ENCODE measurements around the gene MPND.

MPND gene

DNA sequence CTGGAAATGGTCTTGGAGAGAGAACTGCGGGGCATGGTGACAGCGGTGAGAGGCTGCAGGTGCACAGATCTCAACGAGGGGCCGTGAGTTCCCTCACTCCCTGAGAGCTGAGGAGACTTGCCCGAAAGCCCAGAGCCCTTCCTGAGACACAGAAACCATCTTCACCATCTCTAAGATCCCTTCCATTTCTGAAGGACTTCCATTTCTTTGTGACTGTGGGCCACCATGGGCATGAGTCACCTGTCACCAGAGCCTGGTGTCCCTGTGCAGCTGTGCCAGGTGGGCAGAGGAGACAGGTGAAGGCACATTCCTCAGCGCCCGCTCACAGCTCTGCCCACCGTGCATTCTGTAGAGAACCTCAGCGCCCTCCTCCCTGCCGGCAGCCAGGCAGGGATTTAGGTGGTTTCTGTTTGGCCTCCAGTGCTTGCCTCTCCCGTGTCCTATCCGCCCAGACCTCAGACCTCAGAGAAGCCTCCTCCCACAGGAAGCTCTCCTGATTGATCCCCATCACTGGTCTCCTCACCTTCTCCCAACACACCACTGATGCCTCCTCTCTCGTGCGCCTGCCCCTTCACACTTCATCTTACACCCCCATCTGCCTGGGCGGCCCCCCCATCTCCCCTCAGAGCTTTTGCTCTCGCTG, 32.8 kb downstream of the MPND start (continued):
- TF ChIP-seq, protein P1, sequence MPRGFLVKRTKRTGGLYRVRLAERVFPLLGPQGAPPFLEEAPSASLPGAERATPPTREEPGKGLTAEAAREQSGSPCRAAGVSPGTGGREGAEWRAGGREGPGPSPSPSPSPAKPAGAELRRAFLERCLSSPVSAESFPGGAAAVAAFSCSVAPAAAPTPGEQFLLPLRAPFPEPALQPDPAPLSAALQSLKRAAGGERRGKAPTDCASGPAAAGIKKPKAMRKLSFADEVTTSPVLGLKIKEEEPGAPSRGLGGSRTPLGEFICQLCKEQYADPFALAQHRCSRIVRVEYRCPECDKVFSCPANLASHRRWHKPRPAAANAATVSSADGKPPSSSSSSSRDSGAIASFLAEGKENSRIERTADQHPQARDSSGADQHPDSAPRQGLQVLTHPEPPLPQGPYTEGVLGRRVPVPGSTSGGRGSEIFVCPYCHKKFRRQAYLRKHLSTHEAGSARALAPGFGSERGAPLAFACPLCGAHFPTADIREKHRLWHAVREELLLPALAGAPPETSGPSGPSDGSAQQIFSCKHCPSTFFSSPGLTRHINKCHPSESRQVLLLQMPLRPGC (tag by site-specific recombination; IDR thresholded peaks at IDR 0.05), result no peak
- TF ChIP-seq ZNF501 (tag by site-specific recombination; IDR thresholded peaks at IDR 0.05) (no peak), ZNF768 (tag by site-specific recombination; IDR thresholded peaks at IDR 0.05) (no peak), SP7 (tag by site-specific recombination; IDR thresholded peaks at IDR 0.05) (0 out of 2 replicates have a peak, but pooled peaks have one; percentile 1)

DNA sequence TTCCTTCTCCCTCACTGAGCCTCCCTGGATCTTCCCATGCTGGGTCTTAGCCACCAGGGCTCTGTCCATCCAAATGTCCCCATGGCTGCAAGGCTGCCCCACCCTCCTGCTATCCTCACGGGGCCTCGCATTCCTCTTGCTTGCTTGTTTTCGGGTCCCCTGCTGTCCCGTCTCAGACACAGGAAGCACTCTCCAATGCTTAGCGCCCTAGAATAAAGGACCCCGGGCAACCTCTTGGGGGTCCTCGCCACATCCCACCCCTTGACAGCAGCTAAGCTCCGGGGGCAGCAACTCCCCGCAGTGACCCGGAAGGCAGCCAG, 33.3 kb downstream of the MPND start:
- CTCF ChIA-PET, result interaction anchor here (0.6 to 5.5 kb wide), 15 partner anchors 10 to 260 kb away, joined by 3 to 40 read pairs (median 5); partner anchors contain the start of genes CHAF1A and SH3GL1
- Histone ChIP-seq H3K9me3 (ENCODE audit: control insufficient read depth, insufficient read depth, low read depth, low read length) (no peaks in the 10 kb centered on the region), H3K4me1 (ENCODE audit: control insufficient read depth, insufficient read depth, low read length) (peaks cover 9% of the 10 kb centered on the region), H3K36me3 (ENCODE audit: control insufficient read depth in 2 of 2, insufficient read depth in 1 of 2, low read length in 2 of 2) (peaks cover 0 to 3% of the 10 kb centered on the region in 2 experiments; a peak in 1 of 3 replicates), H3K4me3 (ENCODE audit: low read depth, low read length) (no peak overlapping the region), H3K27ac (ENCODE audit: extremely low read depth, low read depth, low read length) (no peak overlapping the region)
- POLR2A ChIA-PET, result interaction anchor here (0.6 to 3.8 kb wide), 5 partner anchors 13 to 26 kb away, joined by 3 to 19 read pairs (median 6); partner anchors contain the start of genes CHAF1A and SH3GL1
- TF ChIP-seq ZFHX2 (tag by site-specific recombination; conservative IDR thresholded peaks at IDR 0.05), result no peak
- no peak for TF ChIP-seq ZNF558 (tag by site-specific recombination; IDR thresholded peaks at IDR 0.05)
- TF ChIP-seq ZNF416 (tag by site-specific recombination; IDR thresholded peaks at IDR 0.05), result no peak
- 0 out of 2 replicates have a peak, but pooled peaks have one; percentile 36 for TF ChIP-seq ZNF341 (tag by site-specific recombination; IDR thresholded peaks at IDR 0.05; ENCODE audit: low read depth)
- no peak for TF ChIP-seq ZNF600 (tag by site-specific recombination; IDR thresholded peaks at IDR 0.05)
- TF ChIP-seq ZIC2 (tag by site-specific recombination; IDR thresholded peaks at IDR 0.05), result peak; percentile 32; the same call in 1 of the 2 replicates

DNA sequence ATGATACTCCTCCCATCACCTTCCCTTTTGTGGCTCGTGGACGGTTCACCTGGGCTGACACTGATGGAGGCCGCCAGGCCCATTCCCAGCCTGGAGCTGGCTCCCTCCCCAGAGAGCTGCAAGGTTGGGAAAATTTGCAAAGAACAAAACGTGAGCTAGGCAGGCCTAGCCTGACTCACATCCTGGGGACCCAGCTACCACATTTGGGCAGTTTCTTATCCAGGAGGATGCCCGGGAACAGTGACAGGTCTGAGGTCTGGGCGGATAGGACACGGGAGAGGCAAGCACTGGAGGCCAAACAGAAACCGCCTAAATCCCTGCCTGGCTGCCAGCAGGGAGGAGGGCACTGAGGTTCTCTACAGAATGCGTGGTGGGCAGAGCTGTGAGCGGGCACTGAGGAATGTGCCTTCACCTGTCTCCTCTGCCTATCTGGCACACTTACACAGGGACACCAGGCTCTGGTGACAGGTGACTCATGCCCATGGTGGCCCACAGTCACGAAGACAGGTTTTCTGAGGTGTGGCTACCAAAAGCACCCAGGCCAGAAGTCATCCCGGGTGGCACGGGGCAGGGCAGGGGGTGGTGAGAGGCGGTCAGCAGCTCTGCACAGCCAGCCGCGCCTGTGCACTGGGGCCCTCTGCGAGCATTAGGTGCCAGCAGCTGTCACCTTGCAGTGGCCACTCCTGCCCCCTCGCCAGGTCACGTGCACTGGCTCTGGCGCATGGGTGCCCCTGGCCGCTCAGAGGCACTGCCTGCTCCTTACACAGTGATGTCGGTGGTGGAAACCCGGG, 33.8 kb downstream of the MPND start:
- H3K36me3 ChIP-seq (ENCODE audit: control insufficient read depth in 2 of 2, insufficient read depth in 1 of 2, low read length in 2 of 2), result peaks cover 0 to 3% of the 10 kb centered on the region in 2 experiments; a peak in 1 of 3 replicates
- H3K27ac ChIP-seq (ENCODE audit: extremely low read depth, low read depth, low read length), result no peak overlapping the region
- peaks cover 9% of the 10 kb centered on the region for H3K4me1 ChIP-seq (ENCODE audit: control insufficient read depth, insufficient read depth, low read length)
- ChIA-PET CTCF (interaction anchor here (0.6 to 5.5 kb wide), 12 partner anchors 9 to 259 kb away, joined by 3 to 40 read pairs (median 5); partner anchors contain the start of genes CHAF1A and SH3GL1), POLR2A (interaction anchor here (0.6 to 3.8 kb wide), 5 partner anchors 13 to 25 kb away, joined by 3 to 19 read pairs (median 6); partner anchors contain the start of genes CHAF1A and SH3GL1)
- no peak overlapping the region for H3K4me3 ChIP-seq (ENCODE audit: low read depth, low read length)
- H3K9me3 ChIP-seq (ENCODE audit: control insufficient read depth, insufficient read depth, low read depth, low read length), result no peaks in the 10 kb centered on the region
- TF ChIP-seq, protein P2, sequence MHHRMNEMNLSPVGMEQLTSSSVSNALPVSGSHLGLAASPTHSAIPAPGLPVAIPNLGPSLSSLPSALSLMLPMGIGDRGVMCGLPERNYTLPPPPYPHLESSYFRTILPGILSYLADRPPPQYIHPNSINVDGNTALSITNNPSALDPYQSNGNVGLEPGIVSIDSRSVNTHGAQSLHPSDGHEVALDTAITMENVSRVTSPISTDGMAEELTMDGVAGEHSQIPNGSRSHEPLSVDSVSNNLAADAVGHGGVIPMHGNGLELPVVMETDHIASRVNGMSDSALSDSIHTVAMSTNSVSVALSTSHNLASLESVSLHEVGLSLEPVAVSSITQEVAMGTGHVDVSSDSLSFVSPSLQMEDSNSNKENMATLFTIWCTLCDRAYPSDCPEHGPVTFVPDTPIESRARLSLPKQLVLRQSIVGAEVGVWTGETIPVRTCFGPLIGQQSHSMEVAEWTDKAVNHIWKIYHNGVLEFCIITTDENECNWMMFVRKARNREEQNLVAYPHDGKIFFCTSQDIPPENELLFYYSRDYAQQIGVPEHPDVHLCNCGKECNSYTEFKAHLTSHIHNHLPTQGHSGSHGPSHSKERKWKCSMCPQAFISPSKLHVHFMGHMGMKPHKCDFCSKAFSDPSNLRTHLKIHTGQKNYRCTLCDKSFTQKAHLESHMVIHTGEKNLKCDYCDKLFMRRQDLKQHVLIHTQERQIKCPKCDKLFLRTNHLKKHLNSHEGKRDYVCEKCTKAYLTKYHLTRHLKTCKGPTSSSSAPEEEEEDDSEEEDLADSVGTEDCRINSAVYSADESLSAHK (tag by site-specific recombination; IDR thresholded peaks at IDR 0.05), result peak; percentile 84
- TF ChIP-seq PRDM1 (tag by site-specific recombination; IDR thresholded peaks at IDR 0.05), result no peak
- no peak for TF ChIP-seq ZNF324 (tag by site-specific recombination; IDR thresholded peaks at IDR 0.05)
- TF ChIP-seq, protein P3, sequence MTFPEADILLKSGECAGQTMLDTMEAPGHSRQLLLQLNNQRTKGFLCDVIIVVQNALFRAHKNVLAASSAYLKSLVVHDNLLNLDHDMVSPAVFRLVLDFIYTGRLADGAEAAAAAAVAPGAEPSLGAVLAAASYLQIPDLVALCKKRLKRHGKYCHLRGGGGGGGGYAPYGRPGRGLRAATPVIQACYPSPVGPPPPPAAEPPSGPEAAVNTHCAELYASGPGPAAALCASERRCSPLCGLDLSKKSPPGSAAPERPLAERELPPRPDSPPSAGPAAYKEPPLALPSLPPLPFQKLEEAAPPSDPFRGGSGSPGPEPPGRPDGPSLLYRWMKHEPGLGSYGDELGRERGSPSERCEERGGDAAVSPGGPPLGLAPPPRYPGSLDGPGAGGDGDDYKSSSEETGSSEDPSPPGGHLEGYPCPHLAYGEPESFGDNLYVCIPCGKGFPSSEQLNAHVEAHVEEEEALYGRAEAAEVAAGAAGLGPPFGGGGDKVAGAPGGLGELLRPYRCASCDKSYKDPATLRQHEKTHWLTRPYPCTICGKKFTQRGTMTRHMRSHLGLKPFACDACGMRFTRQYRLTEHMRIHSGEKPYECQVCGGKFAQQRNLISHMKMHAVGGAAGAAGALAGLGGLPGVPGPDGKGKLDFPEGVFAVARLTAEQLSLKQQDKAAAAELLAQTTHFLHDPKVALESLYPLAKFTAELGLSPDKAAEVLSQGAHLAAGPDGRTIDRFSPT (tag by site-specific recombination; IDR thresholded peaks at IDR 0.05), result 0 out of 2 replicates have a peak, but pooled peaks have one; percentile 39

Measured in HEK293 (cell line).